Measurements from ENCODE around the gene COPE. TPM values are rescaled to one million over a fixed set of nuclear protein-coding genes. Genes with fewer than 3 reads are reported as not detected.
A peak's percentile ranks its signal among the peaks of the same experiment; 100 is the strongest.

The COPE gene
- total RNA-seq, 1 experiment from 2014 or later = 221 TPM

DNA sequence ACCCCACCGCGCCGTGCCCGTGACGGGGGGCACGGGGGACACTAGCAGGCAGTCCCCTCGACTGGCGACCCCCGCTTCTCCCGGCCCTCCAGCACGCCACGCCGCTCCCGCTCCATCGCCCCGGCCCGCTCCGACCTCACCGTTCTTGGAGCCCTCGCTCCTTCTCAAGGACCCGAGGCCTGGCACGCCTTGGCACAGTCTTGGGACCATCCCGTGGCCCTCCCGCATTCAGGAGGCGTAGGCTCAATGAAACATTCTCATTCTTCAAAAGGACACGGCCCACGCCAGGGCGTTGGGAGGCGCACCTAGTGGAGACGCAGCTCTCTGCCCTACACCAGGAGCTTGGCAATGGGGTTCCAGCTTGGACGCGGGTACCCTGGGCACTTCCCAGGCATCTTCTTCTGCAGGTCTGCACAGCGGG lies 22.8 kb downstream of the COPE start:
- peaks cover 11% of the 10 kb centered on the region for H4K20me1 ChIP-seq (ENCODE audit: insufficient read depth)
- no peaks in the 10 kb centered on the region for H3K9me2 ChIP-seq (ENCODE audit: insufficient read depth)
- BruUV-seq (replicated peaks) = no TSS peak
- no peak overlapping the region for H3K27ac ChIP-seq
- no peaks in the 10 kb centered on the region for H3K27me3 ChIP-seq (ENCODE audit: insufficient read depth, low read depth)
- H3F3A ChIP-seq (ENCODE audit: insufficient read depth, low read depth) = peaks cover 33% of the 10 kb centered on the region
- peaks cover 8% of the 10 kb centered on the region for H3K36me3 ChIP-seq (ENCODE audit: low read depth)
- H3K4me2 ChIP-seq = no peak overlapping the region
- intact Hi-C loops (cut with micrococcal nuclease; ENCODE audit: unreplicated experiment) = no loop called here
- ChIA-PET POLR2A (ENCODE audit: unreplicated experiment) (interaction anchor here (0.6 kb wide), 1 partner anchor 325 kb away, joined by 4 read pairs; no protein-coding TSS in a partner anchor), CTCF (no interaction called here)
- no peak overlapping the region for H2AFZ ChIP-seq
- TF ChIP-seq, protein P1, sequence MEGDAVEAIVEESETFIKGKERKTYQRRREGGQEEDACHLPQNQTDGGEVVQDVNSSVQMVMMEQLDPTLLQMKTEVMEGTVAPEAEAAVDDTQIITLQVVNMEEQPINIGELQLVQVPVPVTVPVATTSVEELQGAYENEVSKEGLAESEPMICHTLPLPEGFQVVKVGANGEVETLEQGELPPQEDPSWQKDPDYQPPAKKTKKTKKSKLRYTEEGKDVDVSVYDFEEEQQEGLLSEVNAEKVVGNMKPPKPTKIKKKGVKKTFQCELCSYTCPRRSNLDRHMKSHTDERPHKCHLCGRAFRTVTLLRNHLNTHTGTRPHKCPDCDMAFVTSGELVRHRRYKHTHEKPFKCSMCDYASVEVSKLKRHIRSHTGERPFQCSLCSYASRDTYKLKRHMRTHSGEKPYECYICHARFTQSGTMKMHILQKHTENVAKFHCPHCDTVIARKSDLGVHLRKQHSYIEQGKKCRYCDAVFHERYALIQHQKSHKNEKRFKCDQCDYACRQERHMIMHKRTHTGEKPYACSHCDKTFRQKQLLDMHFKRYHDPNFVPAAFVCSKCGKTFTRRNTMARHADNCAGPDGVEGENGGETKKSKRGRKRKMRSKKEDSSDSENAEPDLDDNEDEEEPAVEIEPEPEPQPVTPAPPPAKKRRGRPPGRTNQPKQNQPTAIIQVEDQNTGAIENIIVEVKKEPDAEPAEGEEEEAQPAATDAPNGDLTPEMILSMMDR (conservative IDR thresholded peaks at IDR 0.05) = no peak
- no peak for TF ChIP-seq EZH2 (IDR thresholded peaks at IDR 0.05; ENCODE audit: low read depth)
- no peaks in the 10 kb centered on the region for H3K79me2 ChIP-seq (ENCODE audit: low read depth)
- H3K4me1 ChIP-seq (replicated peaks; ENCODE audit: insufficient read depth) = no peaks in the 10 kb centered on the region
- H3K4me3 ChIP-seq = no peak overlapping the region
- DNase-seq = no peak
- no peaks in the 10 kb centered on the region for H3K9me3 ChIP-seq (ENCODE audit: insufficient read depth, low read depth)

DNA sequence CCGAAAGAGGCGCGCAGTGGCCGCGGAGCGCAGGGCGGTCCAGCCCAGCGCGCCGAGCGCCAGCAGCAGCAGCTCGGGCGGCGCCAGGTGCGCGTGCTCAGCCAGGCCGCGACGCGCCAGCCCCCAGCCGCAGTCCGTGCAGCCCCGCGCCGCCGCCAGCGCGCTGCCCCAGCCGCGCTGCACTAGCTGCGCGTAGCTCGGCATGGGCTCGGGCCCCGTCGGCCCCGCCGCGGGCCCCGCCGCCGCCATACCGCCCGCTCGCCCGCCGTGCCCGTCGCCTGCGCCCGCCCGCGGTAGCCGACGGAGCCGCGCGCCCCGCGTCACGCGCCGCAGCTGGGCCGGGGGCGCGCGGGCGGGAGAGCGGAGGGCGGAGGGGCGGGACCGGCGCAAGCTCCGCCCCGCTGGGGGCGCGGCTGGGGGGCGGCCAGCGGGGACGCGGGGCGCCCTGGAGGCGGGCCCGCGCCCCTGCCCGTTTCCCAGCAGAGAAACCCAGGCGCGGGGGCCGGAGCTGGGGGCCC lies 23.3 kb downstream of the COPE start, which contains the start of gene CERS1:
Gene CERS1 (minus strand): TSS at position 335 of the 518 bp plus-strand sequence. CDS start 86 bp downstream, at position 249.
- Histone ChIP-seq H3K4me1 (replicated peaks; ENCODE audit: insufficient read depth) (no peaks in the 10 kb centered on the region), H3K36me3 (ENCODE audit: low read depth) (peaks cover 6% of the 10 kb centered on the region; the same call in 1 of the 2 replicates), H3F3A (ENCODE audit: insufficient read depth, low read depth) (peaks cover 28% of the 10 kb centered on the region), H3K9me2 (ENCODE audit: insufficient read depth) (no peaks in the 10 kb centered on the region), H3K79me2 (ENCODE audit: low read depth) (no peaks in the 10 kb centered on the region), H3K4me3 (peak within 1 kb of the TSS; percentile 67), H3K27ac (no peak within 1 kb of the TSS), H3K27me3 (ENCODE audit: insufficient read depth, low read depth) (no peaks in the 10 kb centered on the region), H3K9me3 (ENCODE audit: insufficient read depth, low read depth) (no peaks in the 10 kb centered on the region), H3K4me2 (peak within 1 kb of the TSS; percentile 92), H4K20me1 (ENCODE audit: insufficient read depth) (peaks cover 6% of the 10 kb centered on the region), H2AFZ (peak within 1 kb of the TSS; percentile 93)
- POLR2A ChIA-PET (ENCODE audit: unreplicated experiment) = interaction anchor here (0.6 kb wide), 1 partner anchor 325 kb away, joined by 4 read pairs; no protein-coding TSS in a partner anchor
- TF ChIP-seq EZH2 (IDR thresholded peaks at IDR 0.05; ENCODE audit: low read depth) = no peak
- TF ChIP-seq, protein P1 (conservative IDR thresholded peaks at IDR 0.05) = no peak
- intact Hi-C loops (cut with micrococcal nuclease; ENCODE audit: unreplicated experiment) = loop anchor here (2.0 kb wide), 1 partner anchor 91 kb away; no protein-coding TSS in a partner anchor
- no peak for DNase-seq
- CTCF ChIA-PET = interaction anchor here (0.6 kb wide), 1 partner anchor 252 kb away, joined by 7 read pairs; no protein-coding TSS in a partner anchor
- BruUV-seq (replicated peaks) = no TSS peak

DNA sequence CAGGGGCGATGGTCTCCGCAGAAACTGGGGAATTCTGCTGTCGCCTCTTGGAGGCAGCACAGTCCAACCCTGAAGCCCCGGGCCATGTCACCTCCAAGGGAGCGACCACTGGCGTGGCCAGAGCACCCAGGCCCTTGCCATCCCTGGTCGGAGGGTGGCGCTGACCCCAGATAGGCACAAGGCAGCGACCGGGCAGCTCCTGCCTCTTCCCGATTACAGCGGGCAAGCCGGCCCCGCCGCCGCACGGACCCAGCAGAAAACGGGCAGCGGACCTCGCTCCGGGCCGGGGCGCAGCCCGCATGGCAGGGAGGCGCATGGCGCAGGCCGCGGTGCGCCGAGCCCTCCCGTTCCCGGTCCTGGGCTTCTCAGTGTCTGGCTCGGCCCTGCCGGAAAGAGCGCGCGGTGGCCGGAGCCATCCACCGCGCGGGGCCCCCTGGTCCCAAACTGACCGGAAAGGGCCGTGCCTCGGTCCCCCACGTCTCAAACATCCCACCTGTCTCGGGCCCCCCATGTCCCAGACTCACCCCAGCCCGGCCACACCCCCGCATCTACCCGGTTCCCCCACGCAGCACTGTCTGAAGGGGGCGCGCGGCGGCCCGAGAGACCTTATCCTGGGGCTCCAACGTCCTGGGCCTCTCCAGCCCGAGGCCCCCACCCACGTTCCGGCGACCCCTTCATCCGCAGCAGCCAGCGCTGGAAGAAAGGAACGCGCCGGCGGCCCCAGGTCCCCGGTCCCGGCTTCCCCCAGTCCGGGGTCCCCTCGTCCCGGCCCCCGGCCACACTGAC lies 24.0 kb downstream of the COPE start:
- ChIA-PET CTCF (interaction anchor here (0.6 kb wide), 2 partner anchors 15 to 252 kb away, joined by 7 to 10 read pairs; no protein-coding TSS in a partner anchor), POLR2A (ENCODE audit: unreplicated experiment) (interaction anchor here (0.5 to 0.7 kb wide), 2 partner anchors 45 to 218 kb away, joined by 3 to 5 read pairs; no protein-coding TSS in a partner anchor)
- Histone ChIP-seq H3K36me3 (ENCODE audit: low read depth) (peaks cover 6% of the 10 kb centered on the region; the same call in 1 of the 2 replicates), H3K4me1 (replicated peaks; ENCODE audit: insufficient read depth) (no peaks in the 10 kb centered on the region), H3K27me3 (ENCODE audit: insufficient read depth, low read depth) (no peaks in the 10 kb centered on the region), H3K4me2 (peak overlapping the region; percentile 92), H3K27ac (no peak overlapping the region), H3K4me3 (peak overlapping the region; percentile 67), H2AFZ (peak overlapping the region; percentile 93), H3K9me2 (ENCODE audit: insufficient read depth) (no peaks in the 10 kb centered on the region), H3K9me3 (ENCODE audit: insufficient read depth, low read depth) (no peaks in the 10 kb centered on the region), H3K79me2 (ENCODE audit: low read depth) (no peaks in the 10 kb centered on the region), H3F3A (ENCODE audit: insufficient read depth, low read depth) (peaks cover 23% of the 10 kb centered on the region), H4K20me1 (ENCODE audit: insufficient read depth) (peaks cover 5% of the 10 kb centered on the region; the same call in 1 of the 2 replicates)
- DNase-seq = peak; percentile 68 to 71
- TF ChIP-seq EZH2 (IDR thresholded peaks at IDR 0.05; ENCODE audit: low read depth) = no peak
- TF ChIP-seq, protein P1 (conservative IDR thresholded peaks at IDR 0.05) = peak; percentile 70
- intact Hi-C loops (cut with micrococcal nuclease; ENCODE audit: unreplicated experiment) = loop anchor here (2.0 kb wide), 1 partner anchor 92 kb away; no protein-coding TSS in a partner anchor
- no TSS peak for BruUV-seq (replicated peaks)

Data from PC-9 (cell line).